GM18907 (cell line): ENCODE measurements around the gene OLIG2.

Experiments used
- ATAC-seq: cut with Tn5 transposase; IDR thresholded peaks from one replicate; pipeline ENCODE4 v1.9.1; 2021; ENCODE audit warnings: mild to moderate bottlenecking, moderate library complexity; ENCODE audit not compliant: unreplicated experiment

Gene OLIG2

DNA sequence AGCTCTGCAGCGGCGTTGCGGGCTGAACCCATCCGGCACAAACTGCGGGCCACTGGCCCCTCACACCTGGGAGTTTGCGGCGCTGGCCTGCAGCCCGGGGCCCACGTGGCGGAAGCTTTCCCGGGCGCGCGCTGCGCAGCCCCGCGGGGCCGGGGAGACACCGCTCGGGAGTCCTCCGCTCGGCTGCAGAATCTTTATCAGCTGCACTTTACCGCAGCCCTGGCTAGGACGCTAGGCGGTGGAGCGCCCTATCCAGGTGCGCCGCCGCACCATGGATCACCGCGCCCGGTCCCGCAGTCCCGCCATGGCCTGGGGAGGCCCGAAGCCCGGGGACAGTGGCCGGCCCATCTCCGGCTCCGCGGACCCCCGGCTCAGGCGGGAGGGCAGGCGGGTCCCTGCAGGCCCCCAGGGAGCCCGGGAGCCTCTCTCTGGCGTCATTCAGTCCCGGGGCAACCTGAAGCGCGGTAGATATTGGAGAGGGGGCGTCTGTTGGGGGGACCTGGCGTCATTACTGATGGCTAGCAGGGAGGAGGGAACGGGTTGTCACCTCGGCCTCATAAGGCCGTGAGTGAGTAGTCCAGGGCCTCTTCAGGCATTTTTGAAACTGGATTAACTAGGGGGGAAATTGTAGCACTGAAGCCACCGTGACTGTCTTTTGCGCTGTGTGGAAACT is 5.7 kb upstream of the OLIG2 start:
- ATAC-seq, result no peak

GRCh38 chr21:33020558-33021100 is 5.1 kb upstream of the OLIG2 start:
- ATAC-seq, result no peak

DNA sequence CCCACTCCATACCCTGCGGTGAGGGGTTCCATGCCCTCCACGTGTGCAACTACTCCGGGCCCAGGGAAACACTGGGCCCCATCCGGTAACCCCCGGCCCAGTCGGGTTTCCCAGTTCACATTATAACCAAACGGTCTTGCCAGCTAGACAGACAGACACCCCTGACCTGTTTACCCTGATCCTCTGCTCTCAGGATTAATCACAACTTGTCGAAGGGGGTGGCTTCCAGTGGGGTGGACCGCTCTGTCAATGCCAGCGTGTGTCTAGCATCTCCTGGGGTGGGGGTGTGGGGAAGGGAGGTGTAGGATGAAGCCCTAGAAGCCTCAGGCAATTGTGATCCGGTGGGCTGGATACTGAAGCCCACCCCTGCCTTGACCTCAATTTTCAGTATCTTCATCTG is 4.6 kb upstream of the OLIG2 start:
- ATAC-seq, result no peak

DNA sequence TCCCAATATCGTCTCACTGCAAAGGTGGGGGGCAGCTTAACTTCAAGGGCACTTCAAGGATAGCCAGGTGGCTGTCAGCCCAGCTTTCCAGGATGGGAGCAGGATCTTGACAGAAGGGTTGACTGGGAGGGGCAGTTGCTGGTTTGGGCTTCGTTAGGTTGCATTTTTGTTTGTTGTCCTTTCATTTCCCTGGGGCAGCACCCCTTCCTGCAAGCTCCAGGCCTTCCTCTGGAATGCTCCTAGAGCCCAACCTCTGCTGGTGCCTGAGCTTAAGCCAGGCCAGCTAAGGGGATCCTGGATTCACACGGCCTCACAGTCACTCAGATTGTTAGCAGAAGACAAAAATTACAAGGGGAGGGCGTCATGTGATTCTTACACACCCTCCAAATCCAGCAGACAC is 4.1 kb upstream of the OLIG2 start:
- no peak for ATAC-seq

- ATAC-seq, result no peak
Observed at GRCh38 chr21:33022489-33022827, 3.3 kb upstream of the OLIG2 start.

DNA sequence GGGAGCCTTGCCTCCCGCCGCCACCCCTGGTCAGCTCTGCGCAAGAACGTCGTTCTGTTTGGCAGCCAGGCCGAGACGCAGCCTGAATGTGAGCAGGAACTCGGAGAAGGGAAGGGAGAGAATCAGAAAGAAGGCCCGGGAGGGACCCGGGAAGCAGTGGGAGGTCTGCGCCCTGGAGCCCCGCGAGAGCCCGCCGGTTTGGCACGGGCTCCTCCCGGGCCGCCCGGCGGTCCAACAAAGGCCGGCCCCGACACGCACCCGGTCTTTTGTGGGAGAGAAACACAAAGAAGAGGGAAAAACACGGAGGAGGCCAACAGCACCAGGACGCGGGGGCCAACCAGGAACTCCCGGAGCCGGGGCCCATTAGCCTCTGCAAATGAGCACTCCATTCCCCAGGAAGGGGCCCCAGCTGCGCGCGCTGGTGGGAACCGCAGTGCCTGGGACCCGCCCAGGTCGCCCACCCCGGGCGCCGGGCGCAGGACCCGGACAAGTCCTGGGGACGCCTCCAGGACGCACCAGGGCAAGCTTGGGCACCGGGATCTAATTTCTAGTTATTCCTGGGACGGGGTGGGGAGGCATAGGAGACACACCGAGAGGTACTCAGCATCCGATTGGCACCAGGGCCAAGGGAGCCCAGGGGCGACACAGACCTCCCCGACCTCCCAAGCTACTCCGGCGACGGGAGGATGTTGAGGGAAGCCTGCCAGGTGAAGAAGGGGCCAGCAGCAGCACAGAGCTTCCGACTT is 2.7 kb upstream of the OLIG2 start:
- no peak for ATAC-seq

DNA sequence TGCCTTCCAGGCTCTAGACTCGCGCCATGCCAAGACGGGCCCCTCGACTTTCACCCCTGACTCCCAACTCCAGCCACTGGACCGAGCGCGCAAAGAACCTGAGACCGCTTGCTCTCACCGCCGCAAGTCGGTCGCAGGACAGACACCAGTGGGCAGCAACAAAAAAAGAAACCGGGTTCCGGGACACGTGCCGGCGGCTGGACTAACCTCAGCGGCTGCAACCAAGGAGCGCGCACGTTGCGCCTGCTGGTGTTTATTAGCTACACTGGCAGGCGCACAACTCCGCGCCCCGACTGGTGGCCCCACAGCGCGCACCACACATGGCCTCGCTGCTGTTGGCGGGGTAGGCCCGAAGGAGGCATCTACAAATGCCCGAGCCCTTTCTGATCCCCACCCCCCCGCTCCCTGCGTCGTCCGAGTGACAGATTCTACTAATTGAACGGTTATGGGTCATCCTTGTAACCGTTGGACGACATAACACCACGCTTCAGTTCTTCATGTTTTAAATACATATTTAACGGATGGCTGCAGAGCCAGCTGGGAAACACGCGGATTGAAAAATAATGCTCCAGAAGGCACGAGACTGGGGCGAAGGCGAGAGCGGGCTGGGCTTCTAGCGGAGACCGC is 2.0 kb upstream of the OLIG2 start:
- no peak for ATAC-seq

DNA sequence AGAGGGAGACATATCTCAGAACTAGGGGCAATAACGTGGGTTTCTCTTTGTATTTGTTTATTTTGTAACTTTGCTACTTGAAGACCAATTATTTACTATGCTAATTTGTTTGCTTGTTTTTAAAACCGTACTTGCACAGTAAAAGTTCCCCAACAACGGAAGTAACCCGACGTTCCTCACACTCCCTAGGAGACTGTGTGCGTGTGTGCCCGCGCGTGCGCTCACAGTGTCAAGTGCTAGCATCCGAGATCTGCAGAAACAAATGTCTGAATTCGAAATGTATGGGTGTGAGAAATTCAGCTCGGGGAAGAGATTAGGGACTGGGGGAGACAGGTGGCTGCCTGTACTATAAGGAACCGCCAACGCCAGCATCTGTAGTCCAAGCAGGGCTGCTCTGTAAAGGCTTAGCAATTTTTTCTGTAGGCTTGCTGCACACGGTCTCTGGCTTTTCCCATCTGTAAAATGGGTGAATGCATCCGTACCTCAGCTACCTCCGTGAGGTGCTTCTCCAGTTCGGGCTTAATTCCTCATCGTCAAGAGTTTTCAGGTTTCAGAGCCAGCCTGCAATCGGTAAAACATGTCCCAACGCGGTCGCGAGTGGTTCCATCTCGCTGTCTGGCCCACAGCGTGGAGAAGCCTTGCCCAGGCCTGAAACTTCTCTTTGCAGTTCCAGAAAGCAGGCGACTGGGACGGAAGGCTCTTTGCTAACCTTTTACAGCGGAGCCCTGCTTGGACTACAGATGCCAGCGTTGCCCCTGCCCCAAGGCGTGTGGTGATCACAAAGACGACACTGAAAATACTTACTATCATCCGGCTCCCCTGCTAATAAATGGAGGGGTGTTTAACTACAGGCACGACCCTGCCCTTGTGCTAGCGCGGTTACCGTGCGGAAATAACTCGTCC is 1.3 kb upstream of the OLIG2 start:
- no peak for ATAC-seq

- ATAC-seq, result no peak
Observed at GRCh38 chr21:33025106-33025488, 638 bp upstream of the OLIG2 start.

DNA sequence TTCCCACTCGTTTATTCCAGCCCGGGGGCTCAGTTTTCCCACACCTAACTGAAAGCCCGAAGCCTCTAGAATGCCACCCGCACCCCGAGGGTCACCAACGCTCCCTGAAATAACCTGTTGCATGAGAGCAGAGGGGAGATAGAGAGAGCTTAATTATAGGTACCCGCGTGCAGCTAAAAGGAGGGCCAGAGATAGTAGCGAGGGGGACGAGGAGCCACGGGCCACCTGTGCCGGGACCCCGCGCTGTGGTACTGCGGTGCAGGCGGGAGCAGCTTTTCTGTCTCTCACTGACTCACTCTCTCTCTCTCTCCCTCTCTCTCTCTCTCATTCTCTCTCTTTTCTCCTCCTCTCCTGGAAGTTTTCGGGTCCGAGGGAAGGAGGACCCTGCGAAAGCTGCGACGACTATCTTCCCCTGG is 716 bp downstream of the OLIG2 start:
- no peak for ATAC-seq

DNA sequence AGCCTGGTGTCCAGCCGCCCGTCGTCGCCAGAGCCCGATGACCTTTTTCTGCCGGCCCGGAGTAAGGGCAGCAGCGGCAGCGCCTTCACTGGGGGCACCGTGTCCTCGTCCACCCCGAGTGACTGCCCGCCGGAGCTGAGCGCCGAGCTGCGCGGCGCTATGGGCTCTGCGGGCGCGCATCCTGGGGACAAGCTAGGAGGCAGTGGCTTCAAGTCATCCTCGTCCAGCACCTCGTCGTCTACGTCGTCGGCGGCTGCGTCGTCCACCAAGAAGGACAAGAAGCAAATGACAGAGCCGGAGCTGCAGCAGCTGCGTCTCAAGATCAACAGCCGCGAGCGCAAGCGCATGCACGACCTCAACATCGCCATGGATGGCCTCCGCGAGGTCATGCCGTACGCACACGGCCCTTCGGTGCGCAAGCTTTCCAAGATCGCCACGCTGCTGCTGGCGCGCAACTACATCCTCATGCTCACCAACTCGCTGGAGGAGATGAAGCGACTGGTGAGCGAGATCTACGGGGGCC is 1.2 kb downstream of the OLIG2 start:
- no peak for ATAC-seq

DNA sequence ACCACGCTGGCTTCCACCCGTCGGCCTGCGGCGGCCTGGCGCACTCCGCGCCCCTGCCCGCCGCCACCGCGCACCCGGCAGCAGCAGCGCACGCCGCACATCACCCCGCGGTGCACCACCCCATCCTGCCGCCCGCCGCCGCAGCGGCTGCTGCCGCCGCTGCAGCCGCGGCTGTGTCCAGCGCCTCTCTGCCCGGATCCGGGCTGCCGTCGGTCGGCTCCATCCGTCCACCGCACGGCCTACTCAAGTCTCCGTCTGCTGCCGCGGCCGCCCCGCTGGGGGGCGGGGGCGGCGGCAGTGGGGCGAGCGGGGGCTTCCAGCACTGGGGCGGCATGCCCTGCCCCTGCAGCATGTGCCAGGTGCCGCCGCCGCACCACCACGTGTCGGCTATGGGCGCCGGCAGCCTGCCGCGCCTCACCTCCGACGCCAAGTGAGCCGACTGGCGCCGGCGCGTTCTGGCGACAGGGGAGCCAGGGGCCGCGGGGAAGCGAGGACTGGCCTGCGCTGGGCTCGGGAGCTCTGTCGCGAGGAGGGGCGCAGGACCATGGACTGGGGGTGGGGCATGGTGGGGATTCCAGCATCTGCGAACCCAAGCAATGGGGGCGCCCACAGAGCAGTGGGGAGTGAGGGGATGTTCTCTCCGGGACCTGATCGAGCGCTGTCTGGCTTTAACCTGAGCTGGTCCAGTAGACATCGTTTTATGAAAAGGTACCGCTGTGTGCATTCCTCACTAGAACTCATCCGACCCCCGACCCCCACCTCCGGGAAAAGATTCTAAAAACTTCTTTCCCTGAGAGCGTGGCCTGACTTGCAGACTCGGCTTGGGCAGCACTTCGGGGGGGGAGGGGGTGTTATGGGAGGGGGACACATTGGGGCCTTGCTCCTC is 1.9 kb downstream of the OLIG2 start:
- no peak for ATAC-seq

DNA sequence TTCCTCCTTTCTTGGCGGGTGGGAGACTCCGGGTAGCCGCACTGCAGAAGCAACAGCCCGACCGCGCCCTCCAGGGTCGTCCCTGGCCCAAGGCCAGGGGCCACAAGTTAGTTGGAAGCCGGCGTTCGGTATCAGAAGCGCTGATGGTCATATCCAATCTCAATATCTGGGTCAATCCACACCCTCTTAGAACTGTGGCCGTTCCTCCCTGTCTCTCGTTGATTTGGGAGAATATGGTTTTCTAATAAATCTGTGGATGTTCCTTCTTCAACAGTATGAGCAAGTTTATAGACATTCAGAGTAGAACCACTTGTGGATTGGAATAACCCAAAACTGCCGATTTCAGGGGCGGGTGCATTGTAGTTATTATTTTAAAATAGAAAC is 2.5 kb downstream of the OLIG2 start:
- no peak for ATAC-seq

GRCh38 chr21:33028773-33029384 is 3.1 kb downstream of the OLIG2 start:
- no peak for ATAC-seq

DNA sequence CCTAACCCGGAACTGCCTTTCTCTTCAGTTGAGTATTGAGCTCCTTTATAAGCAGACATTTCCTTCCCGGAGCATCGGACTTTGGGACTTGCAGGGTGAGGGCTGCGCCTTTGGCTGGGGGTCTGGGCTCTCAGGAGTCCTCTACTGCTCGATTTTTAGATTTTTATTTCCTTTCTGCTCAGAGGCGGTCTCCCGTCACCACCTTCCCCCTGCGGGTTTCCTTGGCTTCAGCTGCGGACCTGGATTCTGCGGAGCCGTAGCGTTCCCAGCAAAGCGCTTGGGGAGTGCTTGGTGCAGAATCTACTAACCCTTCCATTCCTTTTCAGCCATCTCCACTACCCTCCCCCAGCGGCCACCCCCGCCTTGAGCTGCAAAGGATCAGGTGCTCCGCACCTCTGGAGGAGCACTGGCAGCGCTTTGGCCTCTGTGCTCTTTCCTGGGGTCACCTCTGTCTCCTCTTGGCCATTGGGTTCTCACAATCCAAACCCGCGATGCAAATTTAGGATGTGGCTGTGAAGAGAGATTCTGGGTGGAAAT is 3.7 kb downstream of the OLIG2 start:
- no peak for ATAC-seq

DNA sequence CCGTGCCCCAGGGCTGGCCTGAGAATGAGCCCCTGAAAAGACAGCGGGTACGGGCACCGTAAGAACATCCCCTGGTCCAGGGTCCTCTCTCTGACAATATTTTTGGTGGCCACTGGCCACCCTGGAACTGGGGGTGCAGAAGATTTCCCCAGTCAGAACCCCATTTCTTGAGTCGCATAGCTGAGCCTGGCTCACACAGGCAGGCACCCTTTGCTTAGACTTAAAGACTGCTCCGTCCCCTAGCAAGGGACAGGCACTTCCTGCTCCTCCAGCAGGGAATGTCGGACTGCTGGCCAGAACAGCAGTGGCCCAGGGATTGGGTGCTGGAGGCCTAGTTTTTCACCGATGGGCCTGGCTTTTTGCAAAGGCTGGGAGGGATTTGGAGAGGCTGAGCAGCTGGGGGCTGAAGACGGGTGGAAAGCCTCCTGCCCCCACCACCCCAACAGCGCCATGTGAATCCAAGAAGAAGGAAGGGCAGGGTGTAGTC is 4.3 kb downstream of the OLIG2 start:
- no peak for ATAC-seq

- ATAC-seq, result no peak
Observed at GRCh38 chr21:33030633-33031032, 4.9 kb downstream of the OLIG2 start.

GRCh38 chr21:33031152-33031911 is 5.6 kb downstream of the OLIG2 start:
- no peak for ATAC-seq
